ENCODE measurements around the gene ARHGDIA. TPM values are rescaled to one million over a fixed set of nuclear protein-coding genes. Genes with fewer than 3 reads are reported as not detected.

Gene ARHGDIA
- total RNA-seq, 1 donor from 2014 or later = 387 TPM

- no peak for DNase-seq (ENCODE audit: low spot score)
- no peak for ATAC-seq
These were observed 36.3 kb upstream of the ARHGDIA start for GRCh38 chr17:81907219-81908145.

GRCh38 chr17:81906476-81907218, 35.5 kb upstream of the ARHGDIA start:
- intact Hi-C loops (cut with DNase I) = no loop called here
- DNase-seq (ENCODE audit: low spot score) (no peak), ATAC-seq (no peak)

More at GRCh38 chr17:81907219-81908145, 36.3 kb upstream of the ARHGDIA start:
- intact Hi-C loops (cut with DNase I) = no loop called here

DNA sequence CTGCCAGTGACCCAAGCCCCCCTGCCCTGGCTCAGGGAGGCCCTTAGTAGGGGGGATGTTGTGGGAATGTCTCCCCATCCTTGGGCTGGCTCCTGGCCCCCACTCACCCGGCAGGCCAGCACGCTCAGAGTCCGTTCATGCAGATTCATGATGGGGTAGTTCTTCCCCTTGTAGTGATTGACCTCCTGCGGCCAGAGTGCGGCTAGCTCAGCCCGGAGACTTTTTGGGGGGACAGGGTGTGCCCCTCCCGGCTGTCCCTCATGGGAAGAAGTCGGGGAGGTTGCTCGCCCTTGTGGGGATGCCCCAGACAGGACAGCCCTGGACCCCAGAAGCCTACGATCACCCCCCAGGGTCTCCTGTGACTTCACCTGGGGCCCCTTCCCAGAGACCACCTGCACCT, 34.9 kb upstream of the ARHGDIA start:
- DNase-seq (ENCODE audit: low spot score) = no peak
- no peak for ATAC-seq
- intact Hi-C loops (cut with DNase I) = no loop called here

GRCh38 chr17:81905424-81905875, 34.3 kb upstream of the ARHGDIA start:
- ATAC-seq (no peak), DNase-seq (ENCODE audit: low spot score) (no peak)
- intact Hi-C loops (cut with DNase I) = no loop called here

DNA sequence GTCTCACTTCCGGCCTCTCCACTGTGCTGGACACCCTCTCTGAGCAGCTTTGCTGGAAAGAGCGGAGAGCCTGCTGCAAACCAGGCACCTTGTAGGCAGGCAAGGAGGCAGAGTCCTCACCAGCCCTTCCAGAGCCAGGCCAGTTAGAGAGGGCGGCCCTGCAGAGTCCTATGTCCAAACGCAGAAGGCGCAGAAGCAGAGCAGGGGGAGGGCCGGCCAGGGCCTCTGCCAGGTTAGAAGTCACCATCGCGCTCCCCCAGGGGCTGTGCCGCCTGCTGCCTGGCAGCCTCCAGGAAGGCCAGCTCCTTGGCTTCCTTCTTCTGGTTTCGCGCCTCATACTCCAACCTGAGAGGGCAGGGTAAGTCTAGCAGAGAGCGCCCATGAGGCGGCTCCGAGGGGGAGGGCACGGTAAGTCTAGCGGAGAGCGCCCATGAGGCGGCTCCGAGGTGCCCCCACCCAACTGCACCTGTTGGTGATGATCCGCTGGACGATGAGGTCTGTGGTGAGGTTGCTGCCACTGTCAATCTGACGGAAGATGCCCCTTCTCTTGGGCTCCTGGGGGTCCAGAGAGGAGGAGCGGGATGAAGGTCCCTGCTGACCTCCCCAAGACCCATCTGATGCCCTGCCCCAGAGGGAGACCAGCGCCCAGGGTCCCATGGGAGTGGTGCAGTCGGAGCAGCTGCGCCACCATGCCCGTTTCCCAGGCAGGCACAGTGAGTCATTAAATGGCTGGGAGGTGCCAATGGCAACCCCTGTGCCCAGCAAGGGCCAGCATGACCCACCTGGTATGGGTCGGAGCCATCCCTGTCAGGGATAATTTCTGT, 33.7 kb upstream of the ARHGDIA start:
- no peak for ATAC-seq
- intact Hi-C loops (cut with DNase I) = no loop called here
- no peak for DNase-seq (ENCODE audit: low spot score)

- DNase-seq (ENCODE audit: low spot score) = no peak
- intact Hi-C loops (cut with DNase I) = no loop called here
- ATAC-seq = no peak
These were observed 32.9 kb upstream of the ARHGDIA start for GRCh38 chr17:81903896-81904599.

- intact Hi-C loops (cut with DNase I) = no loop called here
- DNase-seq (ENCODE audit: low spot score) = no peak
- peak; percentile 2 for ATAC-seq
These were observed 32.3 kb upstream of the ARHGDIA start for GRCh38 chr17:81903415-81903831.

DNA sequence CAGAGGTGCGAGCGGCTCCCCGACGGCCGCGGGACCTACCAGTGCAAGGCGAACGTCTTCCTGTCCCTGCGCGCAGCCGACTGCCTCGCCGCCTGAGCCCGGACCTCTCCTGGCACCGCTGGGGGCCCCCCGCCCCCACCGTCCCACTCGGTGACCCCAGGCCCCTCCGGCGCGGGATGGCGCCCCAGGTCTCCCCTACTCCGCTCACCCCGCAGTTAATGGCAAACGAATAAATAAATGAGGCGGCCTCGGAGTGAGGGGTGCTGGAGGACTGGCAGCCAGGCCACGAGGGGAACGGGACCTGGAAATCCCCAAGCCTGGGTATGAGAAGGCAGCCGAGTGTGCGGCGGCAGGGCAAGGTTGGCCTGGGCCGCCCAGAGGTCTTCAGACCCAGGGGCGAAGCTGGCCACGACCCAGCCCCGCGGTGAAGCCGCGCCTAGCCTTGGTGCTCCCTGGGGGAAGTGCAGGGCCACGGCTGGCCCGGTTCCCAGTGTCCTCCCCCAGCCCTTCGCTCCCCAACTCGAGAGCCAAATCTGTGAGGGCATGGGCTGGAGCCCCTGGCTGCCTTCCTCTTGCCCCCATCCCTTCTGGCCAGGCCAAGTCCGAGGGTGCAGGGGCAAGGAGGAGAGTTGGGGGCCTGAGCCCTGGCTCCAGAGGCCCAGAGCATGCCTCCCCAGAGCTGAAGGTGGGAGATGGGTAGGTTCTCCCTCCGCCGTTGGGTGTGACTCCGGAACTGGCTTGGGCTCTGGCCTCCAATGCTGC, 31.7 kb upstream of the ARHGDIA start:
- intact Hi-C loops (cut with DNase I) = no loop called here
- no peak for DNase-seq (ENCODE audit: low spot score)
- peak; percentile 2 for ATAC-seq

DNA sequence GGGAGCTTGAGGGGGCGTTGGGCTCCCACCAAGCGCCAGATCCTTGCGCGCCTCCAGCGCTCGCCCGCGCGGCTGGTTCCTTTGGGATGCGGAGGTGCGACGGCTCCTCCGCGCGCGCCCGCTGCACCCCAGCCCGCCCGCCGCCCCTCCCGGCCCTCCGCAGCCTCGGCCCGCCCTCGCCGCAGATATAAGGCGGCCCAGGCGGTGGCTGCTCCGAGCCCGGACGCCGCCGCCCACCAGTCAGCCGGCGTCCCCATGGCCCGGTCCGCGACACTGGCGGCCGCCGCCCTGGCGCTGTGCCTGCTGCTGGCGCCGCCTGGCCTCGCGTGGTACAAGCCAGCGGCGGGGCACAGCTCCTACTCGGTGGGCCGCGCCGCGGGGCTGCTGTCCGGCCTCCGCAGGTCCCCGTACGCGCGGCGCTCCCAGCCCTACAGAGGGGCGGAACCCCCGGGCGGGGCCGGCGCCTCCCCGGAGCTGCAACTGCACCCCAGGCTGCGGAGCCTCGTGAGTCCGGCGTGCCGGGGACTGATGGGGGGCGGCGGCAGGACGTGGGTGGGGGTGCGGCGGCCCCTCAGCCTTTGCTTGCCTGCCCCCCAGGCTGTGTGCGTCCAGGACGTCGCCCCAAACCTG, 31.0 kb upstream of the ARHGDIA start, which contains the start of gene NPB:
Gene NPB, plus strand, starts transcription at position 216 of the 630 bp plus-strand sequence. Its CDS starts 40 bp downstream, at position 256.
- DNase-seq (ENCODE audit: low spot score) (no peak), ATAC-seq (peak; percentile 14)
- intact Hi-C loops (cut with DNase I) = no loop called here

- DNase-seq (ENCODE audit: low spot score) (no peak), ATAC-seq (no peak)
- intact Hi-C loops (cut with DNase I) = no loop called here
These were observed 30.3 kb upstream of the ARHGDIA start for GRCh38 chr17:81901167-81902022.

GRCh38 chr17:81900181-81900820, 29.2 kb upstream of the ARHGDIA start:
- intact Hi-C loops (cut with DNase I) = no loop called here
- ATAC-seq = no peak

GRCh38 chr17:81899514-81900166, 28.5 kb upstream of the ARHGDIA start:
- ATAC-seq (no peak), DNase-seq (ENCODE audit: low spot score) (no peak)
- intact Hi-C loops (cut with DNase I) = no loop called here

More at GRCh38 chr17:81900181-81900820, 29.2 kb upstream of the ARHGDIA start:
- no peak for DNase-seq (ENCODE audit: low spot score)

DNA sequence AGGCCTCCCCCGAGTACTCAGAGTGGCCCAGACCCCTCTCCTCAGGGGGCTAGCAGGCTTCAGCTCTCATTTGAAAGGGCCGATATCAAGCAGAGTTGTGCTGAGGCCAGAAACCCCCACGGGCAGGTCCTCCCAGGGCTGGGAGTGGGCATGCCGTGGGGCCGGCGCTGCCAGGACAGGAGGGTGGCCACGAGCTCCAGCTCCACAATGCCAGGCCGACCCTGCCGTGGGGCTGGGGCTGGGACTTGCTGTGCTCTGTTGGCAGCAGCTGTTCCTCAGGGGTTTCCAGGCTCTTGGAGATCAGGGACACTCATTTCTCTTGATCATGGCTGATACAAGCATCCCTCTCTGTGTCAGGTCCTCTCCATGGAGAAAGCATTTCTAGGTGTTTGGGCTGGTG, 27.7 kb upstream of the ARHGDIA start:
- intact Hi-C loops (cut with DNase I) = no loop called here
- no peak for ATAC-seq
- no peak for DNase-seq (ENCODE audit: low spot score)

GRCh38 chr17:81898029-81898866, 27.1 kb upstream of the ARHGDIA start:
- intact Hi-C loops (cut with DNase I) = no loop called here
- DNase-seq (ENCODE audit: low spot score) (no peak), ATAC-seq (no peak)

- intact Hi-C loops (cut with DNase I) = no loop called here
- no peak for ATAC-seq
- no peak for DNase-seq (ENCODE audit: low spot score)
These were observed 24.3 kb upstream of the ARHGDIA start for GRCh38 chr17:81895400-81895799.

Measured in sciatic nerve (tissue), 2 donors.